ENCODE data around the gene DHRSX. TPM values are rescaled to one million over a fixed set of nuclear protein-coding genes. Genes with fewer than 3 reads are reported as not detected.

DHRSX gene
- total and polyA plus RNA-seq, 10 of the 15 experiments (the other 5 are each of a cell fraction or from before 2014, with no cell fraction given) = 1.7 to 39.5 (median 16.5) TPM

GRCh38 chrX:2267890-2268289 lies 232.9 kb downstream of the DHRSX start:
- ATAC-seq (no peak), FAIRE-seq (no peak), DNase-seq (ENCODE audit: low read depth, low spot score) (no peak)
- no peak overlapping the region for H3K4me3 ChIP-seq
- no peak overlapping the region for H3K4me2 ChIP-seq (ENCODE audit: control insufficient read depth, insufficient read depth)
- TF ChIP-seq HCFC1 (IDR thresholded peaks at IDR 0.05; ENCODE audit: low read length) (no peak), BMI1 (IDR thresholded peaks at IDR 0.05; ENCODE audit: borderline replicate concordance) (no peak), SREBF2 (IDR thresholded peaks at IDR 0.05; ENCODE audit: low read length) (no peak), CHD2 (IDR thresholded peaks at IDR 0.05; ENCODE audit: borderline replicate concordance, low read depth, low read length) (no peak), POLR2AphosphoS5 (IDR thresholded peaks at IDR 0.05; ENCODE audit: low read length) (no peak), NFIC (IDR thresholded peaks at IDR 0.05; ENCODE audit: low read depth, low read length) (no peak), FOXK2 (IDR thresholded peaks at IDR 0.05) (no peak), NFYB (IDR thresholded peaks at IDR 0.05; ENCODE audit: insufficient read depth, low read depth, low read length) (no peak), ZNF207 (IDR thresholded peaks at IDR 0.05; ENCODE audit: borderline replicate concordance) (no peak), YY1 (IDR thresholded peaks at IDR 0.05; ENCODE audit: low read depth, low read length) (no peak), SIX5 (IDR thresholded peaks at IDR 0.05; ENCODE audit: low read depth, low read length, severe bottlenecking) (no peak), BCLAF1 (IDR thresholded peaks at IDR 0.05) (no peak), MTA3 (IDR thresholded peaks at IDR 0.05; ENCODE audit: borderline replicate concordance, low read length) (no peak)
- peaks cover 1% of the 10 kb centered on the region; the same call in 1 of the 3 replicates for H3K9me3 ChIP-seq (replicated peaks; ENCODE audit: control insufficient read depth, insufficient read depth, low read length)
- in situ Hi-C loops (cut with MboI) (no loop called here), intact Hi-C loops (cut with micrococcal nuclease; ENCODE audit: unreplicated experiment) (no loop called here)
- H4K20me1 ChIP-seq (ENCODE audit: control insufficient read depth, insufficient read depth) = no peaks in the 10 kb centered on the region
- ChIA-PET SMC1A (ENCODE audit: uncharacterized antibody, unreplicated experiment) (no interaction called here), CTCF (no interaction called here), POLR2A (no interaction called here), RAD21 (ENCODE audit: unreplicated experiment) (no interaction called here)
- H3K27me3 ChIP-seq (replicated peaks in 1 of 2; ENCODE audit: control insufficient read depth in 2 of 2, insufficient read depth in 2 of 2, low read length in 1 of 2) = no peaks in the 10 kb centered on the region
- H3K4me1 ChIP-seq (ENCODE audit: control insufficient read depth, insufficient read depth, low read length) = no peaks in the 10 kb centered on the region
- H2AFZ ChIP-seq (ENCODE audit: control insufficient read depth, low read depth, low read length) = no peak overlapping the region
- no peaks in the 10 kb centered on the region; a peak in 1 of 4 replicates for H3K36me3 ChIP-seq (ENCODE audit: control insufficient read depth in 2 of 2, insufficient read depth in 2 of 2, low read length in 1 of 2)
- WGBS (ENCODE audit: insufficient coverage, insufficient replicate concordance, low lambda C conversion rate, missing lambda C conversion rate) = 85% methylated on average over 8 of the region's 8 CpGs
- H3K9ac ChIP-seq (ENCODE audit: control insufficient read depth, insufficient read depth, low read length) = no peak overlapping the region
- H3K27ac ChIP-seq (ENCODE audit: control insufficient read depth, insufficient read depth) = no peak overlapping the region
- BruUV-seq (replicated peaks) = no TSS peak
- no peaks in the 10 kb centered on the region for H3K79me2 ChIP-seq (ENCODE audit: control insufficient read depth, insufficient read depth, low read length)
